ENCODE measurements around the gene TLCD3B. TPM values are rescaled to one million over a fixed set of nuclear protein-coding genes. Genes with fewer than 3 reads are reported as not detected.

Gene TLCD3B, protein sequence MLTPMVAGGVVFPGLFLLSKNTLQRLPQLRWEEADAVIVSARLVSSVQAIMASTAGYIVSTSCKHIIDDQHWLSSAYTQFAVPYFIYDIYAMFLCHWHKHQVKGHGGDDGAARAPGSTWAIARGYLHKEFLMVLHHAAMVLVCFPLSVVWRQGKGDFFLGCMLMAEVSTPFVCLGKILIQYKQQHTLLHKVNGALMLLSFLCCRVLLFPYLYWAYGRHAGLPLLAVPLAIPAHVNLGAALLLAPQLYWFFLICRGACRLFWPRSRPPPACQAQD
- not detected in 2 replicates for total RNA-seq (2014; rRNA removed; shearing (Covaris generic))
- polyA plus RNA-seq (2016; fragmentation: Nextera tagmentation; extraction: Ambion mirVana) = 0.13 TPM in 1 of 2 replicates, not detected in the other

DNA sequence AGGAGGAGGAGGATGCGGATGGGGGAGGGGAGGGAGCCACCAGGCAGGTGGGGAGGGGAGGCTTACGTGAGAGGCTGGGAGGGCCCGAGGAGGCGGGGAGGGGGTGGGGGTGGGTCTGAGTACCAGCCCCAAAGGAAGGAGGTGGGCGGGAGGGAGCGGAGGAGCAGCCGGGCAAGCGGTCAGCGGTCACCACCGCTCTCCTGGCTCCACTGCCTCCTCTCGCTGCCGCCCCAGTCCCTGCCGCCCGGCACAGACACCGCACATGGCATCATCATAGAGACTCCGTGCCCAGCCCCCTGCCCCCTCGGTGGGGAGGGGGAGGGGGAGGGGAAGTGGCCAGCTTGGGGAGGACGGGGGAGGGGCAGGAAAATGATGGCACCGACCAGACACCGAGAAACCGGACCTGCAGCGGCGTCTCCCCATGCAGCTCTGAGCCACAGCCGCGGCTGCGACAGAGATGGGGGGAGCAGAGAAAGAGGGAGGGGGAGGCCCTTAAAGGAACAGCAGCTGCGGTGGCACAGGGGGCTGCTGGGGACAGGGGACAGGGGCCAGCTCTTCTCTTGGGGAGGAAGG, at the start of gene TLCD3B:
TLCD3B (minus strand) TSS at position 431 of the 573 bp plus-strand sequence. CDS start 744 bp downstream, outside the sequence.
- H4K20me1 ChIP-seq (ENCODE audit: insufficient read depth) = no peaks in the 10 kb centered on the region
- WGBS, 2 experiments (ENCODE audit: low coverage in 1 of 2, low lambda C conversion rate in 2 of 2, missing lambda C conversion rate in 2 of 2) = 4% methylated on average over 27 of the region's 27 CpGs; no CpG with 5 or more reads in 1 of the 2 experiments
- no peaks in the 10 kb centered on the region for H3K9me2 ChIP-seq (ENCODE audit: insufficient read depth)
- no peak within 1 kb of the TSS for H2AFZ ChIP-seq
- no peaks in the 10 kb centered on the region for H3F3A ChIP-seq (ENCODE audit: insufficient read depth)
- DNase-seq = peak; percentile 34
- no peaks in the 10 kb centered on the region for H3K36me3 ChIP-seq (ENCODE audit: low read depth)
- peaks cover 38% of the 10 kb centered on the region for H3K27me3 ChIP-seq (replicated peaks; ENCODE audit: insufficient read depth)
- H3K9ac ChIP-seq = no peak within 1 kb of the TSS
- peak within 1 kb of the TSS; percentile 34; the same call in 1 of the 2 replicates for H3K4me3 ChIP-seq
- H3K9me3 ChIP-seq (ENCODE audit: low read depth) = no peaks in the 10 kb centered on the region
- no peak within 1 kb of the TSS for H3K27ac ChIP-seq
- no peak for TF ChIP-seq EZH2phosphoT487 (IDR thresholded peaks at IDR 0.05; ENCODE audit: insufficient read depth, low read depth)
- no peak for TF ChIP-seq EZH2 (IDR thresholded peaks at IDR 0.05; ENCODE audit: insufficient read depth, poor library complexity, severe bottlenecking)
- no peaks in the 10 kb centered on the region for H3K4me1 ChIP-seq (ENCODE audit: insufficient read depth)
- no peak within 1 kb of the TSS for H3K4me2 ChIP-seq (ENCODE audit: unreplicated experiment)
- in situ Hi-C loops (cut with MboI) = no loop called here
- no peaks in the 10 kb centered on the region for H3K79me2 ChIP-seq (ENCODE audit: insufficient read depth)

DNA sequence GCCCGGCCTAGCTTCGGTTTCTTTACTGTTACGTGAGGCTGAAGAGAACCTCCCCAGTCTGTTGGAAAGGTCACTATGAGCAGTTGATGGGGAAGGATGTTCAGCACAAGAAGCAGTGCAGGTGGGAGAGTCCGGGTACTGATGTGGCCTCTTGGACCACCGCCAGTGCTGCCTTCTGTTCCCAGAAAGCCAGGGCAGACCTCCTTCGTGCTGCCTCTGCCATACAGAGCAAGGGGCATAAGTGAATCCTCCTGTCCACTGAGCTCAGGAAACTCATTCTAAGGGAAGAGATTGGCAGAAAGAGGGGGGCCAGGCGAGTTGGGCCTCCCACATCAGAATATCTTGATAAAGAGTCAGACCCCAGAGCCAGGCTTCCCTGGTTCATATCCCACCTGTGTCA, 48.4 kb upstream of the TLCD3B start:
- in situ Hi-C loops (cut with MboI) = no loop called here
- H3K36me3 ChIP-seq (ENCODE audit: low read depth) = peaks cover 23% of the 10 kb centered on the region; the same call in 1 of the 2 replicates
- peaks cover 12% of the 10 kb centered on the region for H3F3A ChIP-seq (ENCODE audit: insufficient read depth)
- no peak overlapping the region for H3K4me3 ChIP-seq
- H3K9me3 ChIP-seq (ENCODE audit: low read depth) = no peaks in the 10 kb centered on the region
- H3K4me2 ChIP-seq (ENCODE audit: unreplicated experiment) = no peak overlapping the region
- H3K27ac ChIP-seq = no peak overlapping the region
- no peaks in the 10 kb centered on the region for H4K20me1 ChIP-seq (ENCODE audit: insufficient read depth)
- no peak overlapping the region for H2AFZ ChIP-seq
- TF ChIP-seq EZH2phosphoT487 (IDR thresholded peaks at IDR 0.05; ENCODE audit: insufficient read depth, low read depth) (no peak), EZH2 (IDR thresholded peaks at IDR 0.05; ENCODE audit: insufficient read depth, poor library complexity, severe bottlenecking) (no peak)
- H3K9ac ChIP-seq = no peak overlapping the region
- no peaks in the 10 kb centered on the region for H3K27me3 ChIP-seq (replicated peaks; ENCODE audit: insufficient read depth)
- peaks cover 17% of the 10 kb centered on the region for H3K4me1 ChIP-seq (ENCODE audit: insufficient read depth)
- WGBS, 2 experiments (ENCODE audit: low coverage in 1 of 2, low lambda C conversion rate in 2 of 2, missing lambda C conversion rate in 2 of 2) = 82 to 88% methylated on average over 7 of the region's 7 CpGs
- H3K79me2 ChIP-seq (ENCODE audit: insufficient read depth) = peaks cover 76% of the 10 kb centered on the region
- H3K9me2 ChIP-seq (ENCODE audit: insufficient read depth) = no peaks in the 10 kb centered on the region
- DNase-seq = no peak

DNA sequence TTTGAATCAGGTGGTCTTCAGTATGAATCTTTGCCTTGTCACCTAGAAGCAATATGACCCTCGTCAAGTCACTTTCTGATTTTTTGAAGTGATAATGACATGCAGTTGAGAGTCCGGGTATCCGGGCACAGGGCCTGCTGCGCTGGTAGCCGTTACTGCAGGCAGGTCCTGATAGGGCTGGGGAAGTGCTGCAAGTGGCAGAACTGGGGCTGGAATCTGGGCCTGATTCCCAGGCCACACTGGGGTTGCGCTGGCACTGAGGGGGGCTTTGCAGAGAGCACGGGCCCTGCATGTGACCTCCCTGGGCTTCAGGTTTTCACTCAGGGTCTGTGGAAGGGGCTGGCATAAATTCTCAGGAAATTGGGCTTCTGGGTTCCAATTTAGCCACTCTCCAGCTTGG, 47.7 kb upstream of the TLCD3B start:
- Histone ChIP-seq H3K9ac (peak overlapping the region; percentile 94; the same call in 1 of the 2 replicates), H3K9me3 (ENCODE audit: low read depth) (no peaks in the 10 kb centered on the region), H3K27me3 (replicated peaks; ENCODE audit: insufficient read depth) (no peaks in the 10 kb centered on the region), H3K36me3 (ENCODE audit: low read depth) (peaks cover 26% of the 10 kb centered on the region; the same call in 1 of the 2 replicates), H3K79me2 (ENCODE audit: insufficient read depth) (peaks cover 76% of the 10 kb centered on the region), H3K4me2 (ENCODE audit: unreplicated experiment) (no peak overlapping the region), H2AFZ (no peak overlapping the region), H3K4me1 (ENCODE audit: insufficient read depth) (peaks cover 17% of the 10 kb centered on the region), H3K4me3 (no peak overlapping the region), H3K27ac (0 out of 2 replicates have a peak overlapping the region, but pooled peaks have one; percentile 87), H3F3A (ENCODE audit: insufficient read depth) (peaks cover 19% of the 10 kb centered on the region), H4K20me1 (ENCODE audit: insufficient read depth) (no peaks in the 10 kb centered on the region), H3K9me2 (ENCODE audit: insufficient read depth) (no peaks in the 10 kb centered on the region)
- no peak for DNase-seq
- no peak for TF ChIP-seq EZH2 (IDR thresholded peaks at IDR 0.05; ENCODE audit: insufficient read depth, poor library complexity, severe bottlenecking)
- no peak for TF ChIP-seq EZH2phosphoT487 (IDR thresholded peaks at IDR 0.05; ENCODE audit: insufficient read depth, low read depth)
- in situ Hi-C loops (cut with MboI) = no loop called here
- 82 to 90% methylated on average over 7 of the region's 7 CpGs for WGBS, 2 experiments (ENCODE audit: low coverage in 1 of 2, low lambda C conversion rate in 2 of 2, missing lambda C conversion rate in 2 of 2)

DNA sequence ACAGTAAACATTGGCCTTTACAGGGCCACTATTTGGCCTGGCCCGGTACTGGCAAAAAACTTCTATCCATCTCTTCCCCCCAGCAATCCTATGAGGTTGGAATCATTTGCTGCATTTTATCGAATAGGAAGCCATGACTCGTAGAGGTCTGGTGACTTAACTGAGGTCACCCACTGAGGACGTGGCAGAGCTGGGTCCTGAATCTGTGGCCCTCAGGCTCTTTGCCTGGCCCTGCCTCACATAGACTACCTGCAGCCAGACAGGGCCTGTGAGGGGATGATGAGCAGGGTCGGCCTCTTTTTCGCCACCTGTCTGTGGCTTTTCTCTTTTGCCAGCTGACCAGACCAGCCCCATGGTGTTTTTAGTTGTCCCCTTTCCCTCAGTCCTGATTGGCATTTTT, 46.6 kb upstream of the TLCD3B start:
- Histone ChIP-seq H4K20me1 (ENCODE audit: insufficient read depth) (no peaks in the 10 kb centered on the region), H3F3A (ENCODE audit: insufficient read depth) (peaks cover 30% of the 10 kb centered on the region), H3K27ac (peak overlapping the region; percentile 87), H3K4me3 (peak overlapping the region; percentile 81), H3K79me2 (ENCODE audit: insufficient read depth) (peaks cover 68% of the 10 kb centered on the region), H3K9ac (peak overlapping the region; percentile 94), H3K27me3 (replicated peaks; ENCODE audit: insufficient read depth) (no peaks in the 10 kb centered on the region), H3K4me1 (ENCODE audit: insufficient read depth) (peaks cover 17% of the 10 kb centered on the region), H3K9me3 (ENCODE audit: low read depth) (no peaks in the 10 kb centered on the region), H3K9me2 (ENCODE audit: insufficient read depth) (no peaks in the 10 kb centered on the region), H3K36me3 (ENCODE audit: low read depth) (peaks cover 27% of the 10 kb centered on the region; the same call in 1 of the 2 replicates), H2AFZ (no peak overlapping the region), H3K4me2 (ENCODE audit: unreplicated experiment) (peak overlapping the region; percentile 97)
- peak; percentile 78 for DNase-seq
- no peak for TF ChIP-seq EZH2 (IDR thresholded peaks at IDR 0.05; ENCODE audit: insufficient read depth, poor library complexity, severe bottlenecking)
- no peak for TF ChIP-seq EZH2phosphoT487 (IDR thresholded peaks at IDR 0.05; ENCODE audit: insufficient read depth, low read depth)
- WGBS, 2 experiments (ENCODE audit: low coverage in 1 of 2, low lambda C conversion rate in 2 of 2, missing lambda C conversion rate in 2 of 2) = 44 to 56% methylated on average over 6 of the region's 6 CpGs
- in situ Hi-C loops (cut with MboI) = no loop called here

Data from GM23248 (cell line).